ENCODE data around the gene SGO2.

DNA sequence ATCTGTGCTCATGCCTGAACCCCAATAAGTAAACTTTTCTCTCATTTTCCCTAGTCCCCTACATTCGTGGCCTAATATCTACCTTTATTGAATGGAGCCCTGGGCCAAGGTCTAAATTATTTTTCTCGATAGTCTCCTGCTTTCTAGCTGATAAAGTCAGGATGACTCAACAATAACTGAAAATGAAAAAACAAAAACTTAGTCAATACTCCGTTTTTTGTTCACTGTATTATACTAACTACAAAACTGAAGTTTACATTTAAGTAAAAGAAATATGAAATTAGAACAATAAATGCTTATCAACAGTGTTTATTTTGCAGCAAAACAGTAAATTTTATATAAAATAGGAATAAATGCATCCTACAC lies 92.0 kb downstream of the SGO2 start:
- TF ChIP-seq PPARA (CRISPR knock-in tag; IDR thresholded peaks at IDR 0.05; ENCODE audit: borderline replicate concordance) (no peak), ZFP30 (CRISPR knock-in tag; IDR thresholded peaks at IDR 0.05) (no peak), POU6F1 (CRISPR knock-in tag; IDR thresholded peaks at IDR 0.05; ENCODE audit: borderline replicate concordance, low read depth) (no peak), CSRNP3 (CRISPR knock-in tag; IDR thresholded peaks at IDR 0.05) (no peak)

Measured in SK-N-SH treated with all-trans-retinoic acid at 6 μM for 48 hours (cell line).